Nephron (organoid): ENCODE results near the gene FAM131C.
A peak's percentile ranks its signal among the peaks of the same experiment; 100 is the strongest.

Experiments used
- H3K27ac Mint-ChIP-seq, 3 experiments: 2 replicates each; pipeline ENCODE4 v1.8.0; 2020; ENCODE audit warnings: mixed read lengths in 3 of 3, mild to moderate bottlenecking in 2 of 3, moderate library complexity in 1 of 3
- H3K27me3 Mint-ChIP-seq: 2 replicates; pipeline ENCODE4 v1.8.0; 2021; ENCODE audit warnings: low read depth, mild to moderate bottlenecking, moderate library complexity, mixed read lengths
- H3K36me3 Mint-ChIP-seq: 2 replicates; pipeline ENCODE4 v1.8.0; 2020; ENCODE audit warnings: low read depth, mixed read lengths
- H3K4me1 Mint-ChIP-seq: 2 replicates; pipeline ENCODE4 v1.8.0; 2020; ENCODE audit warnings: mixed read lengths
- H3K4me3 Mint-ChIP-seq, 3 experiments: 2 replicates each; pipeline ENCODE4 v1.8.0; 2020; ENCODE audit warnings: mild to moderate bottlenecking in 3 of 3, mixed read lengths in 3 of 3, moderate library complexity in 2 of 3
- H3K9me3 Mint-ChIP-seq: 2 replicates; pipeline ENCODE4 v1.8.0; 2020; ENCODE audit warnings: mixed read lengths
- TF ChIP-seq, protein P1 (sequence below), 3 experiments: fragments of 200-600 bp; sonication (generic); IDR thresholded peaks; one replicate each; pipeline ENCODE4 v1.5.0; 2021; ENCODE audit warnings: antibody characterized with exemption in 3 of 3; ENCODE audit not compliant: unreplicated experiment in 3 of 3

FAM131C gene

DNA sequence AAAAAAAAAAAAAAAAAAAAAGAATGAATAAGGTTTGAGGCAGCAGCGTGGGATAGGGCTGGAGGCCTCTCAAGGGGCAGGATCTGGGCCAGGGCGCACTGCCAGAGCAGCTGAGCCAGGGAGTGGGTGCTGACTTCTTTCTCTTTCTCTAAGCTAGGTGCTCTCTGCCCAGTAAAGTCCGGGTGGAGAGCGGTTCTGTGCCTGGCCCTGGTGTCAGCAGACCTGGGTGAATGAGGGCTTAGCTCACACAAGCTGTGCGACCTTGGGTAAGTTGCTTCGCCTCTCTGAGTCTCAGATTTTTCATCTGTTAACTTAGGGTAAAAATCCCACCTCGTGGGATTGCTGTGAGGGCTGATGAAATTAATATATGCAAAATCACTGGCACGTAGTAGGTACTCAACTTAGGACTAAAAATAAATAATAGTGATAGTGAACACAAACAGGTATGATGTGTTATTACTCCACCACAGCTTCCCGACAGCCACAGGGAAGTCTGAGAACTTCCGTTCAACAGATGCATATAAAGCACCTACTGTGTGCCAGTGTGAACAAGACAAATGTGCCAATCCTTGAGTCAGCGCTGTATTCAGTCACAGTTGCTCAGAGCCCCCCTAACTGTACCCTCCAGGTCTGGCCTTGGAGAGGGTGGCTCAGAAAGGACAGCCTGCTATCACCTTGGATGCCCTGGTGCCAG, 2.0 kb upstream of the FAM131C start:
- H3K27ac Mint-ChIP-seq: no peak overlapping the region
- peaks cover 29% of the 10 kb centered on the region for H3K4me1 Mint-ChIP-seq
- TF ChIP-seq, protein P1, sequence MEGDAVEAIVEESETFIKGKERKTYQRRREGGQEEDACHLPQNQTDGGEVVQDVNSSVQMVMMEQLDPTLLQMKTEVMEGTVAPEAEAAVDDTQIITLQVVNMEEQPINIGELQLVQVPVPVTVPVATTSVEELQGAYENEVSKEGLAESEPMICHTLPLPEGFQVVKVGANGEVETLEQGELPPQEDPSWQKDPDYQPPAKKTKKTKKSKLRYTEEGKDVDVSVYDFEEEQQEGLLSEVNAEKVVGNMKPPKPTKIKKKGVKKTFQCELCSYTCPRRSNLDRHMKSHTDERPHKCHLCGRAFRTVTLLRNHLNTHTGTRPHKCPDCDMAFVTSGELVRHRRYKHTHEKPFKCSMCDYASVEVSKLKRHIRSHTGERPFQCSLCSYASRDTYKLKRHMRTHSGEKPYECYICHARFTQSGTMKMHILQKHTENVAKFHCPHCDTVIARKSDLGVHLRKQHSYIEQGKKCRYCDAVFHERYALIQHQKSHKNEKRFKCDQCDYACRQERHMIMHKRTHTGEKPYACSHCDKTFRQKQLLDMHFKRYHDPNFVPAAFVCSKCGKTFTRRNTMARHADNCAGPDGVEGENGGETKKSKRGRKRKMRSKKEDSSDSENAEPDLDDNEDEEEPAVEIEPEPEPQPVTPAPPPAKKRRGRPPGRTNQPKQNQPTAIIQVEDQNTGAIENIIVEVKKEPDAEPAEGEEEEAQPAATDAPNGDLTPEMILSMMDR (IDR thresholded peaks at IDR 0.05; ENCODE audit: unreplicated experiment in 3 of 3): no peak
- H3K9me3 Mint-ChIP-seq: peaks cover 3% of the 10 kb centered on the region
- H3K4me3 Mint-ChIP-seq: peak overlapping the region in 2 of 3 experiments; percentile 31 to 57
- H3K27me3 Mint-ChIP-seq: peaks cover 25% of the 10 kb centered on the region
- no peaks in the 10 kb centered on the region for H3K36me3 Mint-ChIP-seq

DNA sequence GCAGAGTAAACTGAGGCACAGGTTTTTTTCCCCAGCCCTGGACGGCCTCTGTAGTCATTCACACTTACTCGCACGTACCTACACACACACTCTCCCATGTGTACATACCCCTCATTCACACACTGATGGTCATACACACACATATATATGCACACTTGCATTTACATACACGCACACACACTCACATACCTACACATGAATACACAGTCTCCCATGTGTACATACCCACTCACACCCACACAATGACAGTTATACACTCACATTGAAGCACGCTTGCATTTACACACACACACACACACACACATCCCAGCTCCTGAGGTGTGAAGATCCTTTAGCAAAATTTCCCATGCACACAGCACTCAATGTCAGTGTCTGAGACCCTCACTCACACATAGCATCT, 766 bp upstream of the FAM131C start:
- TF ChIP-seq, protein P1 (IDR thresholded peaks at IDR 0.05; ENCODE audit: unreplicated experiment in 3 of 3): no peak
- H3K36me3 Mint-ChIP-seq: no peaks in the 10 kb centered on the region
- H3K27me3 Mint-ChIP-seq: peaks cover 30% of the 10 kb centered on the region
- H3K9me3 Mint-ChIP-seq: peaks cover 3% of the 10 kb centered on the region
- H3K27ac Mint-ChIP-seq: peak overlapping the region; percentile 14 to 55 (median 46)
- H3K4me1 Mint-ChIP-seq: peaks cover 29% of the 10 kb centered on the region
- H3K4me3 Mint-ChIP-seq: peak overlapping the region; percentile 76 to 81 (median 80)

GRCh38 chr1:16072616-16073484, 601 bp downstream of the FAM131C start:
- no peak overlapping the region for H3K27ac Mint-ChIP-seq
- peak overlapping the region in 2 of 3 experiments; percentile 61 to 66 for H3K4me3 Mint-ChIP-seq
- H3K27me3 Mint-ChIP-seq: peaks cover 28% of the 10 kb centered on the region
- H3K9me3 Mint-ChIP-seq: peaks cover 3% of the 10 kb centered on the region
- TF ChIP-seq, protein P1 (IDR thresholded peaks at IDR 0.05; ENCODE audit: unreplicated experiment in 3 of 3): peak in 2 of 3 experiments; percentile 2 to 12
- H3K4me1 Mint-ChIP-seq: peaks cover 23% of the 10 kb centered on the region
- no peaks in the 10 kb centered on the region for H3K36me3 Mint-ChIP-seq

DNA sequence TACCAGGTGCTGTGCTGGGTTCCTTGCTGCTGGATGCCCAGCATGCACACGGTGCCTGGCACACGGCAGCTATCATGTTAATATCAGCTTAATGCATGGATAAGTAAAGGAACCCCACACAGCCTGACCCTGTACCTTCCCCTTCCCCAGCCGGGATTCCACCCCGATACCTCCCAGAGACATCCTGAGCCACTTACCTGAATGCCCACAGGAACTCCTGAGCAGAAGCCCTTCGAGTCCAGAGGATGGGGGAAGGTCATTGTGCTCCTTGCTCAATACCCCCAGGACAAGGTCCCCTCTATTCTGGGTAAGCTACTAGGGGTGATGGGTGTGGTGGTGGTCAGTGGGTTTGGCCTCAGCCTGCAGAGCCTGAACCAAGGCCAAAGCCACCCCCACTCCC, 1.4 kb downstream of the FAM131C start:
- H3K4me3 Mint-ChIP-seq: peak overlapping the region; percentile 30 to 58 (median 51)
- TF ChIP-seq, protein P1 (IDR thresholded peaks at IDR 0.05; ENCODE audit: unreplicated experiment in 3 of 3): no peak

DNA sequence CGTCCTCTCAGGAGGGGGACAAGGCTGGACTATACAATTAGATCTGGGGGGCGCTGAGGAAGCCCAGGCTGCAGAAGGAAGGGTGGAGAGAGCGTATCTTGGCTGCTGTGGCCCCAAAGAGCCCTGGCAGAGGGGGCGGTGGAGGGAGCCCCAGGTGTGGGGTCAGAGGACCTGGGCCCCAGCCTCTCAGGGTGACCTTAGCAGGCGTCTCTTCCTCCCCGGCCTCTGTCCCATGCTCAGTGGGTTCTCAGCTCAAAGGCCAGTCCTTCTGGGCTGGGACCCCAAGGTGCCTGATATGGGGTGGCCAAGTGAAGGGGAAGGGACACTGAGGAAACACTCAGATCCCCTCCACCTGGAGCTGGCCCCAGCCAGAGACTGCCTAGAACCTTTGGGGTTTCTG, 1.8 kb downstream of the FAM131C start:
- Mint-ChIP-seq H3K36me3 (no peaks in the 10 kb centered on the region), H3K4me1 (peaks cover 12% of the 10 kb centered on the region), H3K27ac (peak overlapping the region in 1 of 3 experiments; percentile 66), H3K9me3 (peaks cover 3% of the 10 kb centered on the region), H3K4me3 (peak overlapping the region; percentile 15 to 58 (median 51)), H3K27me3 (peaks cover 30% of the 10 kb centered on the region)
- TF ChIP-seq, protein P1 (IDR thresholded peaks at IDR 0.05; ENCODE audit: unreplicated experiment in 3 of 3): no peak

More for the DNA sequence above, 1.4 kb downstream of the FAM131C start:
- H3K27ac Mint-ChIP-seq: peak overlapping the region in 2 of 3 experiments; percentile 40 to 66
- H3K27me3 Mint-ChIP-seq: peaks cover 30% of the 10 kb centered on the region
- peaks cover 3% of the 10 kb centered on the region for H3K9me3 Mint-ChIP-seq
- H3K36me3 Mint-ChIP-seq: no peaks in the 10 kb centered on the region
- H3K4me1 Mint-ChIP-seq: peaks cover 17% of the 10 kb centered on the region
